ENCODE data around the gene DISP3. TPM values are rescaled to one million over a fixed set of nuclear protein-coding genes. Genes with fewer than 3 reads are reported as not detected.

DISP3 gene
- total and polyA plus RNA-seq, 2 of the 4 experiments (the other 2 are of a cell fraction): 0.05 TPM; not detected in 1

GRCh38 chr1:11550664-11551283 lies 71.8 kb downstream of the DISP3 start:
- ChIA-PET POLR2A (ENCODE audit: unreplicated experiment) (no interaction called here), CTCF (interaction anchor here (0.6 kb wide), 1 partner anchor 14 kb away, joined by 4 read pairs; no protein-coding TSS in a partner anchor)
- TF ChIP-seq CHD1 (IDR thresholded peaks at IDR 0.05; ENCODE audit: low read depth, low read length) (no peak), CTCF (conservative IDR thresholded peaks at IDR 0.05; ENCODE audit: low read depth, low read length) (no peak), MXI1 (IDR thresholded peaks at IDR 0.05; ENCODE audit: borderline replicate concordance, low read depth, low read length) (peak; percentile 76), RCOR1 (IDR thresholded peaks at IDR 0.05; ENCODE audit: insufficient replicate concordance, low read length) (peak; percentile 76)
- Histone ChIP-seq H3K27ac (ENCODE audit: insufficient read depth, low read length) (no peak overlapping the region), H4K5ac (ENCODE audit: low read depth, low read length) (no peak overlapping the region), H2BK120ac (ENCODE audit: low read depth, low read length) (no peak overlapping the region), H3K9me3 (ENCODE audit: control insufficient read depth, insufficient read depth, low read length) (no peaks in the 10 kb centered on the region), H2BK5ac (ENCODE audit: low read depth, low read length, poor library complexity, severe bottlenecking) (no peak overlapping the region), H3K4me3 (ENCODE audit: insufficient read depth, low read depth, low read length) (no peak overlapping the region), H3K4ac (ENCODE audit: low read depth, low read length) (no peak overlapping the region), H2BK20ac (ENCODE audit: low read depth, low read length) (no peak overlapping the region), H2AK5ac (ENCODE audit: low read depth, low read length) (no peak overlapping the region), H4K20me1 (ENCODE audit: insufficient read depth, low read length) (no peaks in the 10 kb centered on the region), H4K91ac (ENCODE audit: insufficient read depth, low read depth, low read length) (no peak overlapping the region), H2AFZ (replicated peaks; ENCODE audit: low read length, poor library complexity) (peak overlapping the region; percentile 48), H2AK9ac (replicated peaks; ENCODE audit: low read depth, low read length, poor library complexity) (no peak overlapping the region), H3K36me3 (ENCODE audit: control insufficient read depth, insufficient read depth, low read length) (no peaks in the 10 kb centered on the region), H2BK15ac (ENCODE audit: low read depth, low read length) (no peak overlapping the region), H3K56ac (ENCODE audit: extremely low read depth, insufficient read depth, low read length) (no peak overlapping the region), H3K18ac (ENCODE audit: low read depth, low read length) (no peak overlapping the region), H3K4me2 (ENCODE audit: low read depth, low read length) (no peak overlapping the region), H3K14ac (replicated peaks; ENCODE audit: low read depth, low read length) (no peak overlapping the region), H3K9ac (ENCODE audit: low read depth, low read length) (no peak overlapping the region), H3K79me1 (ENCODE audit: low read depth in 1 of 2, low read length in 2 of 2) (no peaks in the 10 kb centered on the region), H3K9me1 (ENCODE audit: insufficient read depth, low read length) (no peaks in the 10 kb centered on the region), H3K27me3 (ENCODE audit: control insufficient read depth, insufficient read depth, low read length) (no peaks in the 10 kb centered on the region; the same call in 1 of the 2 replicates), H3K4me1 (ENCODE audit: control insufficient read depth, insufficient read depth, low read length) (no peaks in the 10 kb centered on the region), H4K8ac (ENCODE audit: low read depth in 2 of 2, low read length in 2 of 2) (no peak overlapping the region), H3K23ac (ENCODE audit: low read depth, low read length) (no peak overlapping the region)
- DNase-seq (peak; percentile 72), ATAC-seq (ENCODE audit: low read depth) (peak; percentile 95)
- intact Hi-C loops (cut with micrococcal nuclease) (no loop called here), dilution Hi-C loops (cut with HindIII; ENCODE audit: low sequenced_read_pairs, unreplicated experiment) (no loop called here), in situ Hi-C loops (cut with MboI; ENCODE audit: low sequenced_read_pairs) (no loop called here)
- WGBS, 2 experiments (ENCODE audit: extremely low coverage in 2 of 2, insufficient read length in 1 of 2): 25% methylated on average over 3 of the region's 12 CpGs; no CpG with 5 or more reads in 1 of the 2 experiments
- BruUV-seq (replicated peaks): no TSS peak

All from IMR-90 (cell line).